PC-9 (cell line): Measurements from ENCODE around the gene CADM1. TPM values are rescaled to one million over a fixed set of nuclear protein-coding genes. Genes with fewer than 3 reads are reported as not detected.

Experiments
- BruUV-seq: library from RNA; stranded (reverse); fragments of 400-500 nt; replicated peaks from 2 replicates; lab custom pipeline; 2021; lab: Mats Ljungman, UMichigan
- CTCF ChIA-PET: fragments of 300-600 bp; sonication (Branson Sonifier 250); formaldehyde crosslinking; loops from one replicate; lab custom pipeline; 2022; ENCODE audit warnings: antibody characterized with exemption; lab: Charles Lee
- POLR2A ChIA-PET: fragments of 300-600 bp; sonication (Branson Sonifier 250); formaldehyde crosslinking; loops from one replicate; lab custom pipeline; 2022; ENCODE audit warnings: antibody characterized with exemption; ENCODE audit not compliant: unreplicated experiment; lab: Charles Lee
- DNase-seq, 2 experiments: peaks; one replicate each; pipeline versions ENCODE4 v3.0.0 to v3.0.0-alpha.2; 2015 to 2022; ENCODE audit warnings: mixed read lengths in 1 of 2
- H2AFZ ChIP-seq: fragments of 200-600 bp; sonication (generic); 2 replicates; pipeline ENCODE4 v1.8.1; 2017; ENCODE audit warnings: antibody characterized with exemption
- H3F3A ChIP-seq: fragments of 200-600 bp; sonication (generic); 2 replicates; pipeline ENCODE4 v1.8.1; 2017; ENCODE audit warnings: antibody characterized with exemption, mild to moderate bottlenecking, low read depth; ENCODE audit not compliant: insufficient read depth
- H3K27ac ChIP-seq: fragments of 200-600 bp; sonication (generic); 2 replicates; pipeline ENCODE4 v1.6.1; 2016; ENCODE audit warnings: mixed run types
- H3K27me3 ChIP-seq: fragments of 200-600 bp; sonication (generic); 2 replicates; pipeline ENCODE4 v1.6.1; 2016; ENCODE audit warnings: low read depth, mixed run types; ENCODE audit not compliant: insufficient read depth
- H3K36me3 ChIP-seq: fragments of 200-600 bp; sonication (generic); 2 replicates; pipeline ENCODE4 v1.6.1; 2016; ENCODE audit warnings: low read depth, mixed run types
- H3K4me1 ChIP-seq: fragments of 200-600 bp; sonication (generic); replicated peaks from 2 replicates; pipeline ENCODE4 v1.6.1; 2016; ENCODE audit warnings: mixed run types; ENCODE audit not compliant: insufficient read depth
- H3K4me2 ChIP-seq: fragments of 200-600 bp; sonication (generic); 2 replicates; pipeline ENCODE4 v1.6.1; 2017; ENCODE audit warnings: mixed run types
- H3K4me3 ChIP-seq: fragments of 200-600 bp; sonication (generic); 2 replicates; pipeline ENCODE4 v1.6.1; 2016; ENCODE audit warnings: mixed run types
- H3K79me2 ChIP-seq: fragments of 200-600 bp; sonication (generic); 2 replicates; pipeline ENCODE4 v1.6.1; 2017; ENCODE audit warnings: low read depth, mixed run types
- H3K9me2 ChIP-seq: fragments of 200-600 bp; sonication (generic); 2 replicates; pipeline ENCODE4 v1.8.1; 2017; ENCODE audit warnings: mild to moderate bottlenecking; ENCODE audit not compliant: insufficient read depth
- H3K9me3 ChIP-seq: fragments of 200-600 bp; sonication (generic); 2 replicates; pipeline ENCODE4 v1.8.1; 2016; ENCODE audit warnings: low read depth; ENCODE audit not compliant: insufficient read depth
- H4K20me1 ChIP-seq: fragments of 200-600 bp; sonication (generic); 2 replicates; pipeline ENCODE4 v1.8.1; 2017; ENCODE audit not compliant: insufficient read depth
- CTCF ChIP-seq: fragments of 200-600 bp; sonication (generic); conservative IDR thresholded peaks from 2 replicates; pipeline ENCODE4 v1.6.1; 2017; ENCODE audit warnings: mixed run types, antibody characterized with exemption, mild to moderate bottlenecking, moderate library complexity
- EZH2 ChIP-seq: fragments of 200-600 bp; sonication (generic); IDR thresholded peaks from 2 replicates; pipeline ENCODE4 v1.8.0; 2017; ENCODE audit warnings: antibody characterized with exemption, low read depth
- intact Hi-C: fragments of 100-400 bp; cut with micrococcal nuclease; formaldehyde crosslinking; loops from one replicate; pipeline ENCODE4 v1.10.0; 2022; ENCODE audit not compliant: unreplicated experiment
- total RNA-seq: library from RNA; stranded (reverse); gene quantifications from 2 replicates; pipeline ENCODE4 v1.2.3, GENCODE V29; 2021

Gene CADM1
- total RNA-seq, 1 experiment from 2014 or later = not detected

GRCh38 chr11:115271643-115272042 is 232.6 kb downstream of the CADM1 start:
- TF ChIP-seq EZH2 (no peak), CTCF (no peak)
- Histone ChIP-seq H3F3A (no peaks in the 10 kb centered on the region), H3K9me2 (no peaks in the 10 kb centered on the region), H3K79me2 (no peaks in the 10 kb centered on the region), H3K36me3 (no peaks in the 10 kb centered on the region), H3K27ac (no peak overlapping the region), H3K4me1 (no peaks in the 10 kb centered on the region), H3K4me3 (no peak overlapping the region), H2AFZ (no peak overlapping the region), H3K27me3 (peaks cover 80% of the 10 kb centered on the region), H3K9me3 (no peaks in the 10 kb centered on the region), H3K4me2 (no peak overlapping the region), H4K20me1 (no peaks in the 10 kb centered on the region)
- no TSS peak for BruUV-seq
- DNase-seq = peak in 1 of 2 experiments; percentile 30
- intact Hi-C loops = no loop called here
- ChIA-PET POLR2A (no interaction called here), CTCF (no interaction called here)

- Histone ChIP-seq H3K27me3 (peaks cover 57% of the 10 kb centered on the region), H3K9me2 (no peaks in the 10 kb centered on the region), H3F3A (no peaks in the 10 kb centered on the region), H3K4me2 (no peak overlapping the region), H3K9me3 (no peaks in the 10 kb centered on the region), H4K20me1 (no peaks in the 10 kb centered on the region), H3K4me1 (no peaks in the 10 kb centered on the region), H3K27ac (no peak overlapping the region), H2AFZ (no peak overlapping the region), H3K4me3 (no peak overlapping the region), H3K79me2 (no peaks in the 10 kb centered on the region), H3K36me3 (no peaks in the 10 kb centered on the region)
- ChIA-PET POLR2A (no interaction called here), CTCF (no interaction called here)
- intact Hi-C loops = no loop called here
- no peak for TF ChIP-seq CTCF
- no peak for TF ChIP-seq EZH2
- peak in 1 of 2 experiments; percentile 11 for DNase-seq
- no TSS peak for BruUV-seq
Observed at GRCh38 chr11:115269191-115269950, 234.8 kb downstream of the CADM1 start.

- BruUV-seq = no TSS peak
Observed at GRCh38 chr11:115267871-115268270, 236.3 kb downstream of the CADM1 start.

More at GRCh38 chr11:115267871-115268270, 236.3 kb downstream of the CADM1 start:
- Histone ChIP-seq H4K20me1 (no peaks in the 10 kb centered on the region), H3K4me1 (no peaks in the 10 kb centered on the region), H3K9me3 (no peaks in the 10 kb centered on the region), H3K4me3 (no peak overlapping the region), H2AFZ (no peak overlapping the region), H3K27ac (no peak overlapping the region), H3K4me2 (no peak overlapping the region), H3K9me2 (no peaks in the 10 kb centered on the region), H3K27me3 (peaks cover 47% of the 10 kb centered on the region), H3K36me3 (no peaks in the 10 kb centered on the region), H3K79me2 (no peaks in the 10 kb centered on the region), H3F3A (no peaks in the 10 kb centered on the region)
- no peak for DNase-seq
- TF ChIP-seq EZH2 (no peak), CTCF (no peak)
- ChIA-PET CTCF (no interaction called here), POLR2A (no interaction called here)
- intact Hi-C loops = no loop called here
